Erythroblast (primary cell): ENCODE results near the gene ILF2.
A peak's percentile ranks its signal among the peaks of the same experiment; 100 is the strongest.
"Not testable (repeated sequence)": the region's sequence is repeated elsewhere in the genome, so short reads cannot be mapped to it uniquely, and the experiment has no call there.

ENCODE experiments used
- DNase-seq, 2 experiments: peaks; one replicate each; lab custom pipeline; 2025; lab: John Stamatoyannopoulos, UW
- GATA1 ChIP-seq: IDR thresholded peaks from 2 replicates; pipeline ENCODE4 v1.6.1; 2011; ENCODE audit warnings: low read depth, mild to moderate bottlenecking, control low read depth, low read length, moderate library complexity
- POLR2A ChIP-seq: IDR thresholded peaks from 2 replicates; pipeline ENCODE4 v1.6.1; 2011; ENCODE audit warnings: mild to moderate bottlenecking, low read length

ILF2 gene

GRCh38 chr1:153649137-153649862, 21.5 kb downstream of the ILF2 start:
- no peak for TF ChIP-seq POLR2A
- TF ChIP-seq GATA1 = no peak
- DNase-seq = peak; percentile 72 to 89

GRCh38 chr1:153648000-153648643, 22.7 kb downstream of the ILF2 start:
- no peak for TF ChIP-seq GATA1
- TF ChIP-seq POLR2A = no peak
- DNase-seq = no peak

- DNase-seq = no peak
- TF ChIP-seq POLR2A = peak; percentile 39
- no peak for TF ChIP-seq GATA1
Observed at GRCh38 chr1:153647346-153647714, 23.5 kb downstream of the ILF2 start.

DNA sequence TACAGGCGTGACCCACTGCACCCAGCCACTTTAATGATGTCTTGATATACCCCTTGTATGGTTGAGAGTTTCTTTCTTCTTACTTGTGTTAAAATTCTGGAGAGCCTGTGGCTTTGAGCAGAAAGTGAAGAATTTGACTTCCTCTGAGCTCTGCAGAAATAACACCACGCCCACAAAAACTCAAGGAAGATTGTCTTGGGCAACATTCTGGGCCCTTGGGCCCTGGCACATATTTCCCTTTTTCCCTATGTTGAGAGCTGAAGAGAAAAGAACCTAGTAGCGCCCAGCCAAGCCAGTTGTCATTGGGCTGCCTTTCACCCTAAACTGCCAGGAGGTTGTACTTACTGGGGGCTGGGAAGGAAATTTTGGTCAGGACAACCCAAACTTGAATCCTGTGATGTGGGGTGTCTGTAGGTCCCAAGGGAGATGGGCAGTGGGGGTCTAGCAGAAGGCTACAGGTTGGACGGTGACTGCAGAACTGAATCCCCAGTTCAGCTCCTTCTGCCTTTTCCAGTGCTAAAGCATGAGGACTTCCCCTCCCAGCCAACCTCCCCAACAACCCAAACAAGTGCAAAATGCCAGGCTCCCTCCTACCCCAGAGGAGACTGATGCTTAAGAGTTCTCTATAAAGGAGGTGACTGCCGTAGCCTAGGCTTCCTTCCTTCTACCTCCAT, 24.0 kb downstream of the ILF2 start:
- no peak for TF ChIP-seq POLR2A
- no peak for TF ChIP-seq GATA1

GRCh38 chr1:153643816-153644215, 27.0 kb downstream of the ILF2 start:
- no peak for DNase-seq
- TF ChIP-seq GATA1 (no peak), POLR2A (no peak)

More for the DNA sequence above, 24.0 kb downstream of the ILF2 start:
- DNase-seq = no peak

- DNase-seq = no peak
- TF ChIP-seq GATA1 (no peak), POLR2A (no peak)
Observed at GRCh38 chr1:153643100-153643499, 27.7 kb downstream of the ILF2 start.

DNA sequence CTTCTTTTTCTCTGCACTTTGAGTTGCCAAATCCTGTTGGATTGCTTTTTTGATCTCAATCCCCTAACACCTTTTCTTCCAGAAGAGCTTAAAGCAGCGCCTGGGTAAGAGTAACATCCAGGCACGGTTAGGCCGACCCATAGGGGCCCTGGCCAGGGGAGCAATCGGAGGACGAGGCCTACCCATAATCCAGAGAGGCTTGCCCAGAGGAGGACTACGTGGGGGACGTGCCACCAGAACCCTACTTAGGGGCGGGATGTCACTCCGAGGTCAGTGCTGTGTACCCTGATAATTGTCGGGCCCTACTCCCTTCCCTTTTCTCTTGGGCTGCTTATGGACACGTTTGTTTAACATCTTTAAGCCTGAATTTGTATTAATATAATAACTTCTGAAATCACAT, 28.6 kb downstream of the ILF2 start:
- DNase-seq = no peak

DNA sequence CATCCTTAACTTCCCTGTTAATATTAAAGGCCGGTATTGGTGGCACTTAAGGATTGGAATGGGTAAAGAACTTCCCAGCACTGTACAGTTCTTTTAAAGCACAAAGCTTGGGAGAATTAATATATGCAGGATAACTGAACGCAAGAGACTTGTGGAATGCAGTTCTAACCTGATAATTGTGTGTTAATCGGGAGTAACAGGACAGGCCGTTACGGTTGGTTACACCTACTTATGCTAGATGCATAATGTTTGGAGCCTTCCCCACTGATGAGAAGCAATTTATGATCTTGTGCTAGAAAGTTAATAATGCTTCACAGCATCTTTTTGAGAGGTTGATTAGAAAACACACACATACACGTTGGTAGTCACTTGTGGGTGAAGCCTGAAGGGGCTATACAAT, 29.9 kb downstream of the ILF2 start:
- TF ChIP-seq POLR2A (no peak), GATA1 (no peak)
- no peak for DNase-seq

More for the DNA sequence above, 28.6 kb downstream of the ILF2 start:
- no peak for TF ChIP-seq POLR2A
- no peak for TF ChIP-seq GATA1

DNA sequence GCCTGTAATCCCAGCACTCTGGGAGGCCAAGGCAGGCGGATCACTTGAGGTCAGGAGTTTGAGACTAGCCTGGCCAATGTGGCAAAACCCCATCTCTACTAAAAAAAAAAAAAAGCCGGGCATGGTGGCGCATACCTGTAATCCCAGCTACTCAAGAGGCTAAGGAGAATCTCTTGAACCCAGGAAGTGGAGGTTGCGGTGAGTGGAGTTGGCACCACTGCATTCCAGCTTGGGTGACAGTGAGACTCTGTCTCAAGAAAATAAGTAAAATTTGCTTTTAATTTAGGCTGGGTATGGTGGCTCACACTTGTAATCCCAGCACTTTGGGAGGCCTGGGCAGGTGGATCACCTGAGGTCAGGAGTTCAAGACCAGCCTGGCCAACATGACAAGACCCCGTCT, 30.6 kb downstream of the ILF2 start:
- not testable (repeated sequence) for DNase-seq

GRCh38 chr1:153639280-153639679, 31.5 kb downstream of the ILF2 start:
- no peak for DNase-seq
- TF ChIP-seq POLR2A (no peak), GATA1 (no peak)

DNA sequence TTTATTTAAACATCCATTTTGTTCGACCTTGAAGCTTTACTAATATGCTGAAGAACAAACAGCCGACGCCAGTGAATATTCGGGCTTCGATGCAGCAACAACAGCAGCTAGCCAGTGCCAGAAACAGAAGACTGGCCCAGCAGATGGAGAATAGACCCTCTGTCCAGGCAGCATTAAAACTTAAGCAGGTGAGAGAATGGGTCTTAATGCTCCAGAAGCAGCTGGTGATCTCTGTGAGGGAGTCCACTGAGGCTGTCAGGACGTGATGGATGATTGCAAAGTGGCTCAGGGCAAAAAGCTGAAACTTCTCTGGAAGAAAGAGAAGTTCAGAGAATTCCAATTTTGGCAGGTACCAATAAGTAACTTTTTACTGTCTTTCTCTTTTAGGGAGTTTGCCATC, 32.5 kb downstream of the ILF2 start:
- TF ChIP-seq GATA1 (no peak), POLR2A (no peak)
- no peak for DNase-seq

DNA sequence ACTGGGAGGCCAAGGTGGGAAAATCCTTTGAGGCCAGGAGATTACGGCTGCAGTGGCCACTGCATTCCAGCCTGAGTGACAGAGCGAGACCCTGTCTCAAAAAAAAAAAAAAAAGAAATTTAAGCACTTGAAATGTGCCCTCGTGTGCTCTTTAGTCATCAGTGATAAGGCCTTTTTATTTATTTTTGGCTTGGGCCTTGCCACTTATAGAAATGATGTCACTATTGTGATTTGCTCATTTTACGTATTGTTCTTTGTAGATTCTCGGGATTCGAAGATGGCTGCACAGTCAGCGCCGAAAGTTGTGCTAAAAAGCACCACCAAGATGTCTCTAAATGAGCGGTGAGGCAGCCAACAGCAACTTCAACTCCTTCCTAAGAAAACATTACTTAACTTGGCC, 34.5 kb downstream of the ILF2 start:
- no peak for DNase-seq
- TF ChIP-seq POLR2A (no peak), GATA1 (no peak)

DNA sequence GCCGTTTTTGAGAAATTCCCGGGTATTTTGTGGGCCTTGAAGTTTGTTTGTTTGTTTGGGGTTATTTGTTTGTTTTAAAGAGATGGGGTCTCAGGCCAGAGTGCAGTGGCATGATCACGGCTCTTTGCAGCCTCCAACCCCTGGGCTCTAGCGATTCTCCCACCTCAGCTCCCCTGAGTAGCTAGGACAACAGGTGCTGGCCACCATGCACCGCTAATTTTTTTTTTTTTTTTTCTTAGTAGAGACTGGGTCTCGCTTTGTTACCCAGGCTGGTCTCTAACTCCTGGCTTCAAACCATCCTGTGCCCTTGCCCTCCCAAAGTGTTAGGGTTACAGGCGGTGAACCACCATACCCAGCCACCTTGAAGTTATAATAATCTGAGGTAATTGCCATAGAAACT, 34.9 kb downstream of the ILF2 start:
- no peak for DNase-seq
- TF ChIP-seq POLR2A (no peak), GATA1 (no peak)

DNA sequence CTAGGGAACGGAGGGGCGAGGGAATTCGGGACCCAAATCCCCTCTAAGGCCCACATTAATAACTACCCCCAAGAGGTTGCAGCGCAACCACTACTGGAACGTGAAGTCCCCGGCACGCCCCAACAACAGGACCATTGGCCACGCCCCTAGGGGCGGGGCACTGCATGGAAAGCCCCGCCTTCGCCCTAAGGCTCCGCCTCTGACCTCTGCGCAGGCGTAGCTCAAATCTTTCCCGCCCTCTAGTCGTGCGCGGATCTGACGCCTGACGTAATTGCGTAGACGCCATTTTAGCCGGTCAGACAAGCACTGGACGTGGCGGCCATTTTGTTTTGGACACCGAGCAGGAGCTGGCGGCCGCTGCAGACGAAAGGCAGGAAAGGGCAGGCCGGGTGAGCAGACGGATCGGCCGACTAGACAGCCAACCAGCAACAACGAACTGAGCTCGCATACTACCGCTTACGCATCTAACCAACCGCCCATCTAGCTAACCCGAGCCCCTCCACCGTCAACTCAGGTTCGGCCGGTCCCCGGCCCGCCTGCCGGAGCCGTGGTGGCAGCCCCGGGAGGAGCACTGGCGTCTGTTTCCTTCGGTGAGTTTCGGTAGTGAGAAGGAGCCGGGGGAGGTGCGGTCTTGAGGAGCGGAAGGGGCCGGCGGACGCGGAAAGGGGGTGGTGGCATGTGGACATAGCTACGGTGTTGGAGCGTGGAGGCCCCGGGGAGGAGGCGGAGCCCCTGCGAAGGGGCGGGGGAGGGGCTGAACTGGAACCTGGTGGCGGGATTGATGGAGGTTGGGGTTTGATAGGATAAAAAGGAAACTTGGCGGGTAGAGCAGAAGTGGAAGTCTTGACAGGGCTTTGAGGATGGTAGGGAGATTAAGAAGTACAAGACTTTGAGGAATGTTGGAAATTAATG, 36.8 kb downstream of the ILF2 start, which contains the start of gene CHTOP:
TSS of gene CHTOP (plus strand) at position 313 of the 912 bp plus-strand sequence. CDS start 2,523 bp downstream, outside the sequence.
- TF ChIP-seq POLR2A (peak; percentile 94), GATA1 (no peak)
- DNase-seq = peak; percentile 99
